Umbilical cord (tissue), 2 donors: Measurements from ENCODE around the gene TSHZ2. TPM values are rescaled to one million over a fixed set of nuclear protein-coding genes. Genes with fewer than 3 reads are reported as not detected.
A peak's percentile ranks its signal among the peaks of the same experiment; 100 is the strongest.
"Not testable (repeated sequence)": the region's sequence is repeated elsewhere in the genome, so short reads cannot be mapped to it uniquely, and the experiment has no call there.

ENCODE experiments used
- DNase-seq: peaks from one replicate; pipeline ENCODE4 v3.0.0-alpha.2; 2015; ENCODE audit warnings: low spot score
- total RNA-seq: library from RNA; depleted of rRNA; stranded (reverse); fragments of >200 nt; gene quantifications from one replicate; pipeline ENCODE4 v1.2.3, GENCODE V29; 2014; ENCODE audit warnings: low replicate concordance; ENCODE audit not compliant: insufficient read depth

TSHZ2 gene
- total RNA-seq, 1 donor from 2014 or later = 4.3 TPM

GRCh38 chr20:53529658-53530057 is 557.5 kb downstream of the TSHZ2 start:
- no peak for DNase-seq

GRCh38 chr20:53530440-53530839 is 558.3 kb downstream of the TSHZ2 start:
- no peak for DNase-seq

GRCh38 chr20:53532654-53533312 is 560.6 kb downstream of the TSHZ2 start:
- DNase-seq = peak; percentile 27

- DNase-seq = no peak
These were observed 561.3 kb downstream of the TSHZ2 start for GRCh38 chr20:53533500-53533899.

GRCh38 chr20:53534037-53534436 is 561.9 kb downstream of the TSHZ2 start:
- DNase-seq = no peak

GRCh38 chr20:53535878-53536277 is 563.7 kb downstream of the TSHZ2 start:
- DNase-seq = no peak

- DNase-seq = not testable (repeated sequence)
These were observed 564.2 kb downstream of the TSHZ2 start for GRCh38 chr20:53536382-53536781.

- peak; percentile 14 for DNase-seq
These were observed 567.4 kb downstream of the TSHZ2 start for GRCh38 chr20:53539516-53539915.
